Activated CD4-positive, alpha-beta T cell treated with anti-CD3 and anti-CD28 coated beads, Interleukin-2, amount 50 U/mL, for 4 hours (primary cell): ENCODE measurements around the gene MARCHF10.
A peak's percentile ranks its signal among the peaks of the same experiment; 100 is the strongest.

ENCODE experiments used
- DNase-seq, 2 experiments: peaks; one replicate each; pipeline ENCODE4 v3.0.0-alpha.2; 2020

The MARCHF10 gene

DNA sequence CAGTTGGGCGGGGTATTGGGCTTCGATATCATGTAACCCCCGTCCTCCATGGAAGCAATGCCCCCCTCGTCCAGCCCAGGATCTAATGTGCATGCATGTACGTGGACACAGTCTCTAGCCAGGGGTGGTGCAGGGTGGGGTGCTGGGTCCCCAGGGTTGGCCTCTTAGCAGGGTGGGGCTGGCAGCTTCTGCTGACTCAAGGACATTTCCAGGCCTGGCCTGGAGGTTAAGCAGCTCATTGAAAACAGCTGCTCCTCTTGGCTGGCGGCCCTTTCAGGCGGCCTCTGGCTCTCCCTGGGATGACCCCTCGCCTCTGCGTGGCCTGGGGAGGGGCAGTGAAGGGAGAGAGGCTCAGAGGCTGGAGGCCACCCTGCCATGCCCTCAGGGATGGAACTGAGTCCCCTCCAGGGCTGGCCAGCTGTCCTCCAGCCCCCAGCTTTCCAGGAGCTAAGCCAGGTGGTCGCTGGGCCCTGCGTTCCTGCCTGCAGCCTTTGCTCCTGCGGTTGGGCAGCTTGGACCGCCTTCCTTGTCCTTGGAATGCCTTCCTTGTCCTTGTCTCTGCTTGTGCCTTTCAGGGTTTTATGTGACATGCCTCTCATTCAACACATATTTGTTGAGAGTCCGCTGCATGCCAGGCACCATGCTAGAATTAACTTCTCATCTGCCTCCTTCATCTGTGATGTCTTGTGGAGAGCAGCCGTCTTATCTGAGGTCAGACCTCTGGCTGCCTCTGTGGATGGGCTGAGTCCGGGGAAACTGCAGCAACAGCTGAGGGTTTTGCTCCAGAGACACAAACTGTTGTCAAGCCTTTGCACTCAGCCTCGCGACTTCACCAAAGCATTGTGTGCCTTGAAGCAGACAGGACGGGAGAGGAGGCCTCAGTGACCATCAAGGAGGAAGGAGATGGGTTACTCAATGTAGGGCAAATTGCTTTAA lies 154.0 kb downstream of the MARCHF10 start:
- no peak for DNase-seq

DNA sequence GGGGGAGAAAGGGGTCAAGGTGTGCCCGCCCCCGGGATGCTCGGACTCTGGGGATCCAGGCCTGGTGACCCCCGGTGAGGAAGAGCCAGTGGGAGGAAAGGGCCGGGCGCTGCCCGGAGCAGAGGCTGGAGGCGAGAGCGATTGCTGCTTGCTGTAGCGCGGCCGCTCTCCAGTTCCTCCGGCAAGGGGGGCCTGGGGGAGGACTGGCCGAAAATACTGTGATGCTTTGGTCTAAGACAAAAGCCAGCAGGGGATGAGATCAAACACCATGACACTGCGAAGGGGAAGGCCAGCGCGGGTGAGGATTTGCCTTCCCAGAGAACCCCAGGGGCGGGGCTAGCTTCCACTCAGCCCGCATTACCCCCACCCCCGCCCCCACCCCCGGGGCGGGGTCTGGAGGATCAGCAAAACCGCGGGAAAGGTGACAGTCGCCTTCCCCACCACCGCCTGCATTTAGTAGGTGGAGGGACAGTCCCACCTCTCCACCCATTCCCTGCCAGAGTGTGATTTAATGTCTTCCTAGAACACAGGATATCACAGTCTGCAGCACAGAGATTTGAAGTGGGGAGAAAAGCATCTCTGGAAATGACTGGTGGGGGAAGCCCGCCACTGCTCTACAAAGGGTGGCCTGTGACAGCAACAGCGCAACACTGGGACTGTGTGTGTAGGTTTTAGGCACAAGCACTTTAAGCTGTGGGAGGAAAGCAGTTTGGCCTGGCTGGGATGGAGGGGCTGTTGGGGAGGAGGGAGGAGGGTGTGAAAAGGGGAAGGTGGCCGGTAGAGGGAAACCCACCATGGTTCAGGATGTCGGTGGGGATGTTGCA lies 154.9 kb downstream of the MARCHF10 start:
- DNase-seq: peak; percentile 70 to 77

GRCh38 chr17:62652251-62653001 lies 155.7 kb downstream of the MARCHF10 start:
- peak in 1 of 2 experiments; percentile 11 for DNase-seq
